Astrocyte (in vitro differentiated cells and primary cell): ENCODE measurements around the gene DLGAP3. TPM values are rescaled to one million over a fixed set of nuclear protein-coding genes. Genes with fewer than 3 reads are reported as not detected.
"Not testable (repeated sequence)": the region's sequence is repeated elsewhere in the genome, so short reads cannot be mapped to it uniquely, and the experiment has no call there.

Experiments used
- DNase-seq: peaks from one replicate; pipeline ENCODE4 v3.0.0-alpha.2; 2010; ENCODE audit warnings: low read depth
- FAIRE-seq: peaks from 2 replicates; lab custom pipeline; 2011; peaks lifted over from hg19 to GRCh38; lab: Jason Lieb, UNC
- H2AFZ ChIP-seq: 2 replicates; pipeline ENCODE4 v1.6.0; 2012; ENCODE audit warnings: low read depth, low read length, inconsistent platforms
- H3K27ac ChIP-seq: 2 replicates; pipeline ENCODE4 v1.5.1; 2011; ENCODE audit warnings: low read depth, low read length, inconsistent platforms
- H3K27me3 ChIP-seq: 2 replicates; pipeline ENCODE4 v1.6.0; 2011; ENCODE audit warnings: low read length, inconsistent platforms; ENCODE audit not compliant: insufficient read depth
- H3K36me3 ChIP-seq: 2 replicates; pipeline ENCODE4 v1.5.1; 2011; ENCODE audit warnings: low read length, inconsistent platforms; ENCODE audit not compliant: insufficient read depth
- H3K4me1 ChIP-seq: 2 replicates; pipeline ENCODE4 v1.5.1; 2011; ENCODE audit warnings: low read length, inconsistent platforms; ENCODE audit not compliant: insufficient read depth
- H3K4me2 ChIP-seq: 2 replicates; pipeline ENCODE4 v1.6.0; 2012; ENCODE audit warnings: low read length, inconsistent platforms
- H3K4me3 ChIP-seq: 2 replicates; pipeline ENCODE4 v1.5.1; 2011; ENCODE audit warnings: low read depth, mild to moderate bottlenecking, low read length, inconsistent platforms; ENCODE audit not compliant: insufficient read depth
- H3K79me2 ChIP-seq: 2 replicates; pipeline ENCODE4 v1.6.0; 2012; ENCODE audit warnings: mild to moderate bottlenecking, low read length, inconsistent platforms; ENCODE audit not compliant: insufficient read depth
- H3K9ac ChIP-seq: 2 replicates; pipeline ENCODE4 v1.6.0; 2012; ENCODE audit warnings: mild to moderate bottlenecking, low read length, inconsistent platforms
- H3K9me3 ChIP-seq: 2 replicates; pipeline ENCODE4 v1.5.1; 2012; ENCODE audit warnings: low read depth, mild to moderate bottlenecking, low read length, inconsistent platforms; ENCODE audit not compliant: insufficient read depth
- H4K20me1 ChIP-seq: 2 replicates; pipeline ENCODE4 v1.6.0; 2012; ENCODE audit warnings: low read length, inconsistent platforms; ENCODE audit not compliant: insufficient read depth
- H3K27ac Mint-ChIP-seq: one replicate; pipeline ENCODE4 v1.8.0; 2021; ENCODE audit warnings: mild to moderate bottlenecking, mixed read lengths; ENCODE audit not compliant: unreplicated experiment
- H3K27me3 Mint-ChIP-seq: one replicate; pipeline ENCODE4 v1.8.0; 2021; ENCODE audit warnings: low read depth, mixed read lengths; ENCODE audit not compliant: unreplicated experiment
- H3K36me3 Mint-ChIP-seq: one replicate; pipeline ENCODE4 v1.8.0; 2021; ENCODE audit warnings: low read depth, mixed read lengths; ENCODE audit not compliant: unreplicated experiment
- H3K4me1 Mint-ChIP-seq: one replicate; pipeline ENCODE4 v1.8.0; 2021; ENCODE audit warnings: low read depth, mixed read lengths; ENCODE audit not compliant: unreplicated experiment
- H3K4me3 Mint-ChIP-seq: one replicate; pipeline ENCODE4 v1.8.0; 2021; ENCODE audit warnings: mild to moderate bottlenecking, moderate library complexity, mixed read lengths; ENCODE audit not compliant: unreplicated experiment
- H3K9me3 Mint-ChIP-seq: one replicate; pipeline ENCODE4 v1.8.0; 2021; ENCODE audit warnings: mild to moderate bottlenecking, mixed read lengths; ENCODE audit not compliant: unreplicated experiment
- CTCF ChIP-seq: IDR thresholded peaks from 2 replicates; pipeline ENCODE4 v1.5.1; 2011; ENCODE audit warnings: low read depth, mild to moderate bottlenecking, inconsistent platforms, low read length, moderate library complexity; ENCODE audit not compliant: insufficient read depth
- EZH2 ChIP-seq: IDR thresholded peaks from 2 replicates; pipeline ENCODE4 v1.6.1; 2012; ENCODE audit warnings: mild to moderate bottlenecking, low read length, inconsistent platforms; ENCODE audit not compliant: insufficient read depth
- total RNA-seq: library from RNA; stranded (reverse); gene quantifications from 2 replicates; pipeline ENCODE4 v1.2.1, GENCODE V29; 2021

The DLGAP3 gene
- total RNA-seq, 1 donor from 2014 or later = 2.7 TPM

DNA sequence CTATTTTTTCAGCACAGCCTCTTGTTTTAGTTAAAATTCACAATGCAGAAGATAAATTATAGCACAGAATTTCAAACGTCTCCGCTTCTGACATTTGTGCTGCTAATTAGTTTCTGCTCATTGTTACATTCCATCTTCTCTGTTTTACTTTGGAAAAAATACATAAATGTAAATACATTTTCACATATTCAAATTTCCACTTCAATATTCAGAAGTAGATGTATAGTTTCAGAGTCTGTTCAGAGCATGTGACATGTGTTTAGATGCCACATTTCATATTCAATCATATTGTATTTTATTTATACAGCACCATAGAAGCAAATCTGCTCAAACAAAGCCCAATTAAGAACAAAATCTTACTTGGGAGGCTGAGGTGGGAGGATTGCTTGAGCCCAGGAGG lies 36.1 kb upstream of the DLGAP3 start:
- H3K36me3 Mint-ChIP-seq = no peaks in the 10 kb centered on the region
- Histone ChIP-seq H3K79me2 (no peaks in the 10 kb centered on the region), H3K27me3 (peaks cover 4% of the 10 kb centered on the region), H3K4me2 (no peak overlapping the region), H4K20me1 (no peaks in the 10 kb centered on the region), H2AFZ (no peak overlapping the region), H3K9me3 (no peaks in the 10 kb centered on the region), H3K4me3 (no peak overlapping the region), H3K36me3 (no peaks in the 10 kb centered on the region), H3K9ac (no peak overlapping the region), H3K4me1 (no peaks in the 10 kb centered on the region), H3K27ac (no peak overlapping the region)
- TF ChIP-seq EZH2 (no peak), CTCF (no peak)
- peaks cover 2% of the 10 kb centered on the region for H3K27me3 Mint-ChIP-seq
- H3K27ac Mint-ChIP-seq = no peak overlapping the region
- DNase-seq (no peak), FAIRE-seq (no peak)
- H3K9me3 Mint-ChIP-seq = peaks cover 3% of the 10 kb centered on the region
- H3K4me1 Mint-ChIP-seq = no peaks in the 10 kb centered on the region
- H3K4me3 Mint-ChIP-seq = no peak overlapping the region

DNA sequence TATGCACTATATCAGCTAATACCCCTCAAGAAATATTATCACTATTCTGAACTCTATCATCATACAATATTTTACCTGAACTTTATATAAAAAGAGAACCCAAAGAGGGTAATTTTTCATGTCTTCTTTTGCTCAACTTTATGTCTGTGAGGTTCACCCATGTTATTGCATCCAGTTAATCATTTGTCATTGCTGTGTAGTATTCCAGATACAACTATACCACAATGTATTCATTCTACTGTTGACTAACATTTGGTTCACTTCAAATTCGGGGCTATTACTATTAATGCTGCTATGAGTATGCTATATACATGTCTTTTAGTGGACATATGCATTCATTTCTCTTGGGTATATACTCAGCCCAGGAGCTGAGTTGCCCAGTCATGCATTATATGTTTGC lies 21.0 kb upstream of the DLGAP3 start:
- Histone ChIP-seq H3K79me2 (no peaks in the 10 kb centered on the region), H3K9me3 (no peaks in the 10 kb centered on the region), H3K36me3 (no peaks in the 10 kb centered on the region), H4K20me1 (no peaks in the 10 kb centered on the region), H3K4me3 (no peak overlapping the region), H2AFZ (no peak overlapping the region), H3K4me2 (no peak overlapping the region), H3K4me1 (no peaks in the 10 kb centered on the region), H3K27ac (no peak overlapping the region), H3K27me3 (no peaks in the 10 kb centered on the region), H3K9ac (no peak overlapping the region)
- no peaks in the 10 kb centered on the region for H3K36me3 Mint-ChIP-seq
- no peak overlapping the region for H3K4me3 Mint-ChIP-seq
- DNase-seq (no peak), FAIRE-seq (no peak)
- peaks cover 3% of the 10 kb centered on the region for H3K27me3 Mint-ChIP-seq
- no peaks in the 10 kb centered on the region for H3K9me3 Mint-ChIP-seq
- H3K4me1 Mint-ChIP-seq = no peaks in the 10 kb centered on the region
- TF ChIP-seq CTCF (no peak), EZH2 (no peak)
- H3K27ac Mint-ChIP-seq = no peak overlapping the region

- H4K20me1 ChIP-seq, H3K27ac ChIP-seq, DNase-seq, H3K9me3 ChIP-seq, FAIRE-seq, H3K9ac ChIP-seq, H3K4me2 ChIP-seq, H3K79me2 ChIP-seq, H3K27me3 Mint-ChIP-seq, H3K4me3 ChIP-seq, H3K4me3 Mint-ChIP-seq, H3K27ac Mint-ChIP-seq, H3K36me3 ChIP-seq, H3K36me3 Mint-ChIP-seq, H3K4me1 Mint-ChIP-seq, H2AFZ ChIP-seq, H3K9me3 Mint-ChIP-seq, H3K4me1 ChIP-seq, H3K27me3 ChIP-seq: not testable (repeated sequence)
These were observed 19.3 kb upstream of the DLGAP3 start for GRCh38 chr1:34948739-34949138.

GRCh38 chr1:34947641-34948314 lies 18.3 kb upstream of the DLGAP3 start:
- not testable (repeated sequence) for H3K27me3 Mint-ChIP-seq, FAIRE-seq, H3K27ac ChIP-seq, H3K9me3 ChIP-seq, H3K4me1 Mint-ChIP-seq, H3K27ac Mint-ChIP-seq, H3K9me3 Mint-ChIP-seq, H3K4me3 Mint-ChIP-seq, H3K36me3 Mint-ChIP-seq, H3K9ac ChIP-seq, H3K4me3 ChIP-seq, H3K27me3 ChIP-seq, H3K4me2 ChIP-seq, H3K36me3 ChIP-seq, H3K79me2 ChIP-seq, H2AFZ ChIP-seq, H3K4me1 ChIP-seq, DNase-seq, H4K20me1 ChIP-seq
